ENCODE data around the gene KRTAP16-1.
"Not testable (repeated sequence)": the region's sequence is repeated elsewhere in the genome, so short reads cannot be mapped to it uniquely, and the experiment has no call there.

Gene KRTAP16-1

GRCh38 chr17:41301916-41302901 is 6.9 kb downstream of the KRTAP16-1 start, which contains the start of gene KRTAP29-1:
TSS of gene KRTAP29-1 (minus strand) at chr17:41302851. CDS start at chr17:41302851, 0 bp downstream.
- no peak for DNase-seq (ENCODE audit: low read depth)

GRCh38 chr17:41301204-41301790 is 7.8 kb downstream of the KRTAP16-1 start:
- DNase-seq (ENCODE audit: low read depth), result no peak

- DNase-seq (ENCODE audit: low read depth), result no peak
Observed at GRCh38 chr17:41298458-41299135, 10.5 kb downstream of the KRTAP16-1 start.

GRCh38 chr17:41296846-41297245 is 12.3 kb downstream of the KRTAP16-1 start:
- no peak for DNase-seq (ENCODE audit: low read depth)

GRCh38 chr17:41294016-41294415 is 15.1 kb downstream of the KRTAP16-1 start:
- peak; percentile 52 for DNase-seq (ENCODE audit: low read depth)

- no peak for DNase-seq (ENCODE audit: low read depth)
Observed at GRCh38 chr17:41287050-41287449, 22.1 kb downstream of the KRTAP16-1 start.

GRCh38 chr17:41284546-41284945 is 24.6 kb downstream of the KRTAP16-1 start:
- peak; percentile 50 for DNase-seq (ENCODE audit: low read depth)

- peak; percentile 96 for DNase-seq (ENCODE audit: low read depth)
Observed at GRCh38 chr17:41284043-41284442, 25.1 kb downstream of the KRTAP16-1 start.

GRCh38 chr17:41278176-41278955 is 30.7 kb downstream of the KRTAP16-1 start:
- peak; percentile 55 for DNase-seq (ENCODE audit: low read depth)

- not testable (repeated sequence) for DNase-seq (ENCODE audit: low read depth)
Observed at GRCh38 chr17:41275648-41276190, 33.4 kb downstream of the KRTAP16-1 start, which contains the start of gene KRTAP9-7. TSS of gene KRTAP9-7 (plus strand) at chr17:41275698. CDS start at chr17:41275698, 0 bp downstream.

- DNase-seq (ENCODE audit: low read depth), result no peak
Observed at GRCh38 chr17:41271858-41272257, 37.3 kb downstream of the KRTAP16-1 start.

- not testable (repeated sequence) for DNase-seq (ENCODE audit: low read depth)
Observed at GRCh38 chr17:41271323-41271722, 37.8 kb downstream of the KRTAP16-1 start.

- DNase-seq (ENCODE audit: low read depth), result peak; percentile 22
Observed at GRCh38 chr17:41267711-41268110, 41.4 kb downstream of the KRTAP16-1 start.

GRCh38 chr17:41265078-41265477 is 44.0 kb downstream of the KRTAP16-1 start, which contains the start of gene KRTAP9-6:
TSS of gene KRTAP9-6 (plus strand) at chr17:41265378. CDS start at chr17:41265378, 0 bp downstream.
- no peak for DNase-seq (ENCODE audit: low read depth)

GRCh38 chr17:41264599-41264998 is 44.5 kb downstream of the KRTAP16-1 start:
- no peak for DNase-seq (ENCODE audit: low read depth)

GRCh38 chr17:41263212-41263611 is 45.9 kb downstream of the KRTAP16-1 start:
- no peak for DNase-seq (ENCODE audit: low read depth)

- DNase-seq (ENCODE audit: low read depth), result no peak
Observed at GRCh38 chr17:41258406-41258805, 50.7 kb downstream of the KRTAP16-1 start.
